ENCODE results near the gene DLL4.

GRCh38 chr15:40926659-40927494, 2.3 kb upstream of the DLL4 start:
- TF ChIP-seq GABPA (IDR thresholded peaks at IDR 0.05; ENCODE audit: low read depth) (no peak), NKRF (conservative IDR thresholded peaks at IDR 0.05) (no peak)

Data from GM12878 (cell line).